HepG2 (cell line): Measurements from ENCODE around the gene CTNNA2.

Experiments
- CHD2 ChIP-seq: IDR thresholded peaks from 2 replicates; pipeline ENCODE4 v1.6.1; 2011; ENCODE audit warnings: low read depth, low read length, improper control_type of control experiment
- CTCF ChIP-seq: sonication (generic); formaldehyde crosslinking; IDR thresholded peaks from 2 replicates; pipeline ENCODE4 v1.5.0; 2020; ENCODE audit warnings: mild to moderate bottlenecking, missing genetic modification reagents, moderate library complexity
- NFYC ChIP-seq: IDR thresholded peaks from 2 replicates; pipeline ENCODE4 v1.6.1; 2016; ENCODE audit warnings: missing genetic modification reagents, missing compliant biosample characterization
- SIN3A ChIP-seq: IDR thresholded peaks from 2 replicates; pipeline ENCODE4 v1.6.1; 2011; ENCODE audit warnings: low read depth, mild to moderate bottlenecking, control low read depth, low read length, borderline replicate concordance
- ZNF281 ChIP-seq: sonication (generic); formaldehyde crosslinking; IDR thresholded peaks from 2 replicates; pipeline ENCODE4 v1.4.0; 2020; ENCODE audit warnings: missing genetic modification reagents, borderline replicate concordance
- ZNF333 ChIP-seq: sonication (generic); formaldehyde crosslinking; IDR thresholded peaks from 2 replicates; pipeline ENCODE4 v1.4.0; 2020; ENCODE audit warnings: mild to moderate bottlenecking, missing genetic modification reagents, borderline replicate concordance
- TF ChIP-seq, protein P1 (sequence below): sonication (generic); formaldehyde crosslinking; IDR thresholded peaks from 2 replicates; pipeline ENCODE4 v1.9.0; 2021; ENCODE audit warnings: missing genetic modification reagents, borderline replicate concordance

DNA sequence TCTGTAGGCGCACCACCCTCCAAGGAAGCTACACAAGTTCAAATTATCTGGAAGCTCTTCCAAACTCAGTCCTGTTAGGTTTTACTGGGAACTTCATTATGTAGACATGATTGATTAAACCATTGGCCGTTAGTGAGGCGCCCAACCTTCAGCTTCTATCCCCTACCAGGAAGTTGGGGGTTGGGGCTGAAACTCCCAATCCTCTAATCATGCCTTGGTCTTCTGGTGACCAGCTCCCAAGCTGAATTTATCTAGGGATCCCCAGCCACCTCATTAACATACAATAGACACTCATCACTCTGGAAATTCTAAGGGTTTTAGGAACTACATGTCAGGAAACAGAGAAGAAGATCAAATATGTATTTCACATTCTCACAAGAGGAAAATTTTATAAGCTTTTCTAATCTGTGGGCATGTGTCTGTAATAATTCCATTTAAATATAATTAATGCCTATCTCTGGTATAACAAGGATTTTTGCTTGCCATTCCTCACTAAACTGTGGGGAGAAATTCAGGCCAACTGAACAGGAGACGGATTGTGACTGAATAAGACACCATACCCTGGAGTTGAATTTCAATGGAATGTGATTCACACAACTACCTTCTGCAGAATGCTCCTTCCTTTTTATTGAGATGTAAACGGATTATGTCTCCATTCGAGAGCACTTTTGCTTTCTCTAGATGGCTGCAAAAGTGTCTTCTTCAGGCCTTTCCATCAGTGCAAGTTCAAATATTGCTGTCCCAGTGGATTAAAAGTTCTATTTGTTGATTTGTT is 463.1 kb downstream of the CTNNA2 start:
- TF ChIP-seq, protein P1, sequence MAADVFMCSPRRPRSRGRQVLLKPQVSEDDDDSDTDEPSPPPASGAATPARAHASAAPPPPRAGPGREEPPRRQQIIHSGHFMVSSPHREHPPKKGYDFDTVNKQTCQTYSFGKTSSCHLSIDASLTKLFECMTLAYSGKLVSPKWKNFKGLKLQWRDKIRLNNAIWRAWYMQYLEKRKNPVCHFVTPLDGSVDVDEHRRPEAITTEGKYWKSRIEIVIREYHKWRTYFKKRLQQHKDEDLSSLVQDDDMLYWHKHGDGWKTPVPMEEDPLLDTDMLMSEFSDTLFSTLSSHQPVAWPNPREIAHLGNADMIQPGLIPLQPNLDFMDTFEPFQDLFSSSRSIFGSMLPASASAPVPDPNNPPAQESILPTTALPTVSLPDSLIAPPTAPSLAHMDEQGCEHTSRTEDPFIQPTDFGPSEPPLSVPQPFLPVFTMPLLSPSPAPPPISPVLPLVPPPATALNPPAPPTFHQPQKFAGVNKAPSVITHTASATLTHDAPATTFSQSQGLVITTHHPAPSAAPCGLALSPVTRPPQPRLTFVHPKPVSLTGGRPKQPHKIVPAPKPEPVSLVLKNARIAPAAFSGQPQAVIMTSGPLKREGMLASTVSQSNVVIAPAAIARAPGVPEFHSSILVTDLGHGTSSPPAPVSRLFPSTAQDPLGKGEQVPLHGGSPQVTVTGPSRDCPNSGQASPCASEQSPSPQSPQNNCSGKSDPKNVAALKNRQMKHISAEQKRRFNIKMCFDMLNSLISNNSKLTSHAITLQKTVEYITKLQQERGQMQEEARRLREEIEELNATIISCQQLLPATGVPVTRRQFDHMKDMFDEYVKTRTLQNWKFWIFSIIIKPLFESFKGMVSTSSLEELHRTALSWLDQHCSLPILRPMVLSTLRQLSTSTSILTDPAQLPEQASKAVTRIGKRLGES (CRISPR knock-in tag) = no peak
- TF ChIP-seq ZNF333 (CRISPR knock-in tag) (no peak), ZNF281 (no peak), NFYC (CRISPR knock-in tag) (no peak), CTCF (CRISPR knock-in tag) (no peak), CHD2 (no peak), SIN3A (no peak)
